Measurements from ENCODE around the gene IQCM.
"Not testable (repeated sequence)": the region's sequence is repeated elsewhere in the genome, so short reads cannot be mapped to it uniquely, and the experiment has no call there.

Gene IQCM

GRCh38 chr4:149370002-149370401 lies 445.6 kb downstream of the IQCM start:
- in situ Hi-C loops (cut with MboI; ENCODE audit: low pct_unique_long_range_greater_than_20kb, low sequenced_read_pairs) = no loop called here

GRCh38 chr4:149353241-149353640 lies 462.4 kb downstream of the IQCM start:
- in situ Hi-C loops (cut with MboI; ENCODE audit: low pct_unique_long_range_greater_than_20kb, low sequenced_read_pairs) = no loop called here
- DNase-seq = no peak

More at GRCh38 chr4:149370002-149370401, 445.6 kb downstream of the IQCM start:
- DNase-seq = no peak

GRCh38 chr4:149349541-149349940 lies 466.1 kb downstream of the IQCM start:
- no peak for DNase-seq

GRCh38 chr4:149347139-149347538 lies 468.5 kb downstream of the IQCM start:
- in situ Hi-C loops (cut with MboI; ENCODE audit: low pct_unique_long_range_greater_than_20kb, low sequenced_read_pairs) = no loop called here
- DNase-seq = no peak

More at GRCh38 chr4:149349541-149349940, 466.1 kb downstream of the IQCM start:
- in situ Hi-C loops (cut with MboI; ENCODE audit: low pct_unique_long_range_greater_than_20kb, low sequenced_read_pairs) = no loop called here

- in situ Hi-C loops (cut with MboI; ENCODE audit: low pct_unique_long_range_greater_than_20kb, low sequenced_read_pairs) = no loop called here
- DNase-seq = no peak
Measured at GRCh38 chr4:149345424-149345823, 470.2 kb downstream of the IQCM start.

- in situ Hi-C loops (cut with MboI; ENCODE audit: low pct_unique_long_range_greater_than_20kb, low sequenced_read_pairs) = no loop called here
- no peak for DNase-seq
Measured at GRCh38 chr4:149344436-149344835, 471.2 kb downstream of the IQCM start.

- in situ Hi-C loops (cut with MboI; ENCODE audit: low pct_unique_long_range_greater_than_20kb, low sequenced_read_pairs) = no loop called here
- no peak for DNase-seq
Measured at GRCh38 chr4:149343614-149344013, 472.0 kb downstream of the IQCM start.

- in situ Hi-C loops (cut with MboI; ENCODE audit: low pct_unique_long_range_greater_than_20kb, low sequenced_read_pairs); DNase-seq: not testable (repeated sequence)
Measured at GRCh38 chr4:149341117-149341516, 474.5 kb downstream of the IQCM start.

GRCh38 chr4:149328161-149328560 lies 487.5 kb downstream of the IQCM start:
- no peak for DNase-seq

GRCh38 chr4:149322203-149322602 lies 493.4 kb downstream of the IQCM start:
- in situ Hi-C loops (cut with MboI; ENCODE audit: low pct_unique_long_range_greater_than_20kb, low sequenced_read_pairs) = no loop called here
- peak; percentile 14 for DNase-seq

More at GRCh38 chr4:149328161-149328560, 487.5 kb downstream of the IQCM start:
- in situ Hi-C loops (cut with MboI; ENCODE audit: low pct_unique_long_range_greater_than_20kb, low sequenced_read_pairs) = no loop called here

- DNase-seq = no peak
- in situ Hi-C loops (cut with MboI; ENCODE audit: low pct_unique_long_range_greater_than_20kb, low sequenced_read_pairs) = no loop called here
Measured at GRCh38 chr4:149321438-149321837, 494.2 kb downstream of the IQCM start.

- DNase-seq = no peak
- in situ Hi-C loops (cut with MboI; ENCODE audit: low pct_unique_long_range_greater_than_20kb, low sequenced_read_pairs) = no loop called here
Measured at GRCh38 chr4:149311076-149311475, 504.6 kb downstream of the IQCM start.

- no peak for DNase-seq
- in situ Hi-C loops (cut with MboI; ENCODE audit: low pct_unique_long_range_greater_than_20kb, low sequenced_read_pairs) = no loop called here
Measured at GRCh38 chr4:149306537-149306936, 509.1 kb downstream of the IQCM start.

All from KBM-7 (cell line).